Epidermal melanocyte (primary cell): ENCODE data around the gene BNC2.

ENCODE experiments used
- DNase-seq: peaks from one replicate; pipeline ENCODE4 v3.0.0; 2011; ENCODE audit warnings: low spot score; ENCODE audit not compliant: insufficient read length

BNC2 gene

DNA sequence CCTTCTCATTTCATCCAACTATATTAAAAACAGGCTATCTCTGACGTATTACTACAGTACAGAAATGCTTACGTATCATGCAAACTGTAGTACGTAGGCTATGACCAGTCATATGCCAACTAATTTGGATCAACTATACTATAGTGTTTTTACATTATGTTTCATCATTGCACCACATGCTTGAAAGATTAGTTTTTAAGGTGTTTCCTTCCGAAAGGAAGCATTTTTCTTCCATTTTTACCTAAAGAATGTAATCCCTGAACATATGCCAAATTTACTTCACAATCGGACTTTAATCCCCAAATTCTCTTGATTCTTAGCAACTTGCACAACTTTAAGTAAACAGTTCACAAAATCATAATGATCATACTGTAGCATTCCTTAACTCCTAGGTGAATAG lies 153.9 kb downstream of the BNC2 start:
- no peak for DNase-seq

DNA sequence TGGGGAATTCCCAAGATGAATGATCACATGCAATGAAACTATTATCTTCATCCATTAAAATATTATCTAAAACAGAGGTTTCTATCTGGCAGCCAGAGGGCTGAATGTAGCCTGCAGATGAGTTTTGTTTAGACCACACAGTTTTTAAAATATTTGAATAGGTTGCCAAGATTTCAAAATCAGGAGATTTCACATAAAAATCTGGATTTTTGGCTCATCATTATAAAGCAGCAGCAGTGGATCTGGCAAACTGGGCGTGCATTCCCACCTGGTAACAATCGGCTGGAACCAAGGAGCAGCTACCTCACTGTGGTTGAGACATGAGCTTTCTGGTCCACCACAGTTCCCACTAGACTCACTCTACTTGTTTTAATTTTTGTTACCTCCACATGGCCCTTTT lies 155.1 kb downstream of the BNC2 start:
- no peak for DNase-seq

DNA sequence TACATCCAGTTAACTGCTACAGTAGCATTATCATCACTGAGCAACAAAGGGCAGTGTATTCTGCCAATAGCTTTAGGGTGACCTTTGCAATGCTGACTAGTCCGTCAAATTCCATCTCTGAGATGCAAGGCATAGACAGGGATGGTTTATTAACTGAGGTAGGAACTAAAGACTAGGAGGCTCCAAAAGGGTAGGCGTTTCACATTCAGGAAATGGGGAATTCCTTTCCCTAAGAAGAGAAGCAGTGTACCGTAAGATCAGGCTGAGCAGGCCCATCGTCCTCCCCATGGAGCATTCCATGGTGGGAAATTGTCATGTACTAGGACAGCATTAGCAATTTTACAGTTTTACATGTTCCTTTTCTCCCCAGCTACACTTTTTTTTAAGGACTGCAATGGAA lies 157.7 kb downstream of the BNC2 start:
- no peak for DNase-seq

DNA sequence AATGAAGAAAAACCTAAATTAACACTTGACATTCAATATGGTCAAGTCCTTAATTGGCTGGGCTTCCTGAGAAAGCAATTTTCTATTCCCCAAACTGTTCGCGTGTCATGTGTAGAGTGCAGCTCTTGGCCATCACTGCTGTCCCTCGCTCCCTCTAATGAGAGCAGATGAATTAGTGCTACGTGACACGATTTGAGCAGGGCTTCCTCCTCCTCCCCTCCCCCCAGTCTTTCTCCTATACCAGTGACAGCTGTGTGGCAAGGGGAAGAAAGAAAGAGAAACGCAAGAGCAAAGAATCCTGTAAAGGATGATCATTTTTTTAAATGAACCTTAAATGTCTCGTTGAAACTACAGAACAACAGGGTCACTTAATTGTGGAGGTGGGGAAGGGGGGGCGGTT lies 159.6 kb downstream of the BNC2 start:
- DNase-seq: no peak

- DNase-seq: no peak
Measured at GRCh38 chr9:16709924-16710323, 160.5 kb downstream of the BNC2 start.

- no peak for DNase-seq
Measured at GRCh38 chr9:16708656-16709435, 161.6 kb downstream of the BNC2 start.

DNA sequence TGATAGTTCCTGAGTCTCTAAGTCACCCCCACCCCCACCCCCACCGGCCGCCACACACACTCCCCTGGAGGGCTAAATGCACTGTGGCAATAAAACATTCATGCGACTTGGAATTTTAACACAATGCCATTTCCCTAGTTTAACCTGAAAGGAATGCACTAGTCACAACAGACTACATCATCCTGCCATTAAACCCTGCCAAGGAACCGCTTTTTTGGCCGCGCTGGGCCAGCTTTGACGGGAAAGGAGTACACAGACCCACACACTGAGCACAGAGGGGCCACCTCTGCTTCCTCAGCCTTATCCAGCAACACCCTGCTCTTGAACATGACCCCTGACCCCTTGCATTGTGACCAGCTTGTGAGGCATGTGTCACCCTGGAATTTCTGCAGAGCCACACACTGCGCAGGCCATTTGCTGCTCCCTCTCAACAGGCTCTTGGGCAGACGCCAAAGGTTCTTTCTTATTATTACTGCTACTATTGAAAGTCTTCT lies 165.3 kb downstream of the BNC2 start:
- peak; percentile 42 for DNase-seq

- DNase-seq: no peak
Measured at GRCh38 chr9:16704116-16705110, 166.1 kb downstream of the BNC2 start.

DNA sequence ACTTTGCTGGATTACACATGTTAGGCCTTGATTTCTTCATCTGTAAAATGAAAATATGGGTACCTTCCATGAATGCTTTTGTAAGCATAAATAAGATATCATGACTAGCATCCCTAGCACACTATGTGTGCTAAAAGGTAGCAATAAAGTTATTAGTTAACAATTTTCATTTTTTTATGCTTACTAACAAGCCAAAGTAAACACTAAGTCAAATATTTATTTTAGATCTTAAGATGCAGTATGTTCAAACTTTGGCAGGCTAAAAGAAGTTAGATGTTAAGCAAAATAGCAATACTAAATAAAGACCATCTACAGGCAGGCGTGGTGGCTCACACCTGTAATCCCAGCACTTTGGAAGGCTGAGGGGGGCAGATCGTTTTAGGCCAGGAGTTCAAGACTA lies 169.1 kb downstream of the BNC2 start:
- no peak for DNase-seq

DNA sequence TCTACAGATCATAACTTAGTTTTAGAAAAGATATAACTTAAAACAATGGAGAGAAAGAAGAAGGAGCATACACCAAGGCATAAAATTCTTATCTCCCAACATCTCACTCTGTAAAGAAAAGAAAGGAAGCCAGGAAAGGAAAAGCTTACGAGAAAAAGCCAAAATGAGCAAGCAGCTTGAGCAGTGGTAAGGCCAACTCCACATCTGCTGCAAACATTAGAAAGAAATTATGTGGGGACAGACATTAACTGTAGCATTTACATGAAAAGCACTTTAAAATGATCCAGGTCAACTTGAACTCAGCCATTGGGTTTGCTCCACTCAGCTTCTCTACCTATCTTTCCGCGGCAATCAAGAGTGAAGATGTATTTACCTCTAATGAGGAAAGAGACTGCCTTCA lies 176.9 kb downstream of the BNC2 start:
- no peak for DNase-seq

DNA sequence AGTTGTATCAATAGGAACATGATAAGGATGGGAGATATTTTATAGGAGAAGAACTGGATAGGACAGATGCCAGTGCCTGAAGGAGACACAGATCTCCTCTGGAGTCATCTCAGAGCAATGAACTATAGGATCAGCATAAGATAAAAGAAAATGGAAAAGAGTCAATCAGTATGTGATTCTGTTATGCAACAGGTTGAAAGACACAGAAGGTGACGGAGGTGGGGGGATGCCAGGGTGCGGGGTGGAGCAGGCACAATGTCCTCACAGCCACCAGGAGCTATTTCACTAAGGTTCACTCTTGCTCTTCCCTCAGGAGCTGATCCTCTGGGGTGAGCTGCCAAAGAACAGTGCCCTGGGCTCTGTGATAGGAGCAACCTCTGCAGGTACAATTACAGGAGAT lies 179.8 kb downstream of the BNC2 start:
- no peak for DNase-seq

- no peak for DNase-seq
Measured at GRCh38 chr9:16690205-16690604, 180.3 kb downstream of the BNC2 start.

DNA sequence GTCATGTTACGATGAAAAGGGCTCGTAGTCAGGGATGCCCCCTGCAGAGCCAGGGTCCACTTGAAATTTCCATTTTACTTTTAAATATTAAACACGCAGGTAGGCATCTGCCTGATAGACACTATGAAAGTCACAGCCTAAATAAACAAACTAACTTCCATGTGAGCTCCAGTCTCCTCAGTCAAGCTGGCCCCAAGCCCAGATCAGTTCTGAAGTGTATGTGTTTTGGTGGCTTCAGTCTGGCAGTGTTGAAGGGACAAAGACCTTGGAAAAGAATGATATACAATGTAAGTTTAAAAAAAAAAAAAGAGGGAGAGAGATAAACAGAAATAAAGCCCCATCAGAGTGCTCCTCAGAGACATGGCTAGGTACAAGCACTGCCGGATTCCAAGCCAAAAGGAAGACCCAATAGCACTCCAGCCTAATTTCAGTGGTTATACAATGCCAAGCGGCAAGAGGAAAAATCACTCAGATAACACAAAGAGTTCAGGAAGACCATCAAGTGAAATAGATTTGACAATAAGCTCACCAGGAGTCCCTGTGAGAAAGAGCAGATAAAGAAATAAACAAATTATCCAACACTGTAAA lies 181.0 kb downstream of the BNC2 start:
- no peak for DNase-seq

- no peak for DNase-seq
Measured at GRCh38 chr9:16688814-16689213, 181.7 kb downstream of the BNC2 start.

GRCh38 chr9:16687678-16688369 lies 182.6 kb downstream of the BNC2 start:
- DNase-seq: no peak

- DNase-seq: no peak
Measured at GRCh38 chr9:16683326-16683725, 187.1 kb downstream of the BNC2 start.

GRCh38 chr9:16682273-16682672 lies 188.2 kb downstream of the BNC2 start:
- DNase-seq: no peak

- DNase-seq: no peak
Measured at GRCh38 chr9:16681652-16681987, 188.8 kb downstream of the BNC2 start.

DNA sequence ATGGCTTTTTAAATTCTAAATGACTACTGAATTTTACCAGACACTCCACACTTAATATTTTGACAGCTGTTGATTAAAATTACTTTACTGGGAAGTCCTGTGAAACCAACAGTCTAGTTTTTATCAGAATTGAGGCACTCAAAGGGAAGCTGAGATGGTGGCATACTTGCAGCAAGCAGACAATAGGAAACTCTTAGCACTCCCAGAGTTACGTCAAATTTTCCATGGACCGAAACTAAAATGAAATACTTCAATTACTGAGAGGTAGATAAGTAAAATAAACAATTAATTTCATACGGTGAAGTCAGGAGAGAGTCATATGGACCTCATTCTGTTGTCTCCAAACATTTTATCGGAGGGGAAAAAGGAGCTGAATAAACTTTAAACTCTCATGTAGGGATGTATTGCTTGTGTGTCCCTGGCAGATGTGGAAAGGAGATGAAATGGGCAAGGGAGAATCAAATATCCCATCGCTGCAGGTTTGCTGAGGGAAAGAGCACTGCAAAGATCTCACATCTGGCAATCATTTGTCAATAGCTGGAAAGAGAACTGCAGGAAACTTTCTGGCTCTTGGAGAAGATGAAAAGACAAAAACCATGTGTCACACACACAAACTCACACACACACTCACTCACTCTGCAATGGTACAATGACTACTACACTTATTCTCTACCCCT lies 189.4 kb downstream of the BNC2 start:
- DNase-seq: no peak

- no peak for DNase-seq
Measured at GRCh38 chr9:16680541-16680940, 189.9 kb downstream of the BNC2 start.

- no peak for DNase-seq
Measured at GRCh38 chr9:16679327-16679821, 191.1 kb downstream of the BNC2 start.
